ENCODE measurements around the gene TFIP11.

The TFIP11 gene

GRCh38 chr22:26483439-26484359, 28.6 kb downstream of the TFIP11 start, which contains the start of the genes HPS4 and SRRD (continued):
- TF ChIP-seq TSHZ1 (tag by site-specific recombination; IDR thresholded peaks at IDR 0.05; ENCODE audit: borderline replicate concordance) (peak; percentile 24; the same call in 1 of the 2 replicates), ZBTB1 (tag by site-specific recombination; IDR thresholded peaks at IDR 0.05) (0 out of 2 replicates have a peak, but pooled peaks have one; percentile 39), ZNF664 (tag by site-specific recombination; IDR thresholded peaks at IDR 0.05) (peak; percentile 94), ZNF785 (tag by site-specific recombination; IDR thresholded peaks at IDR 0.05) (no peak), BCL11B (tag by site-specific recombination; IDR thresholded peaks at IDR 0.05; ENCODE audit: low read depth) (peak; percentile 74), ZNF560 (tag by site-specific recombination; IDR thresholded peaks at IDR 0.05; ENCODE audit: borderline replicate concordance) (no peak), TRIM28 (IDR thresholded peaks at IDR 0.05; ENCODE audit: borderline replicate concordance, low read length) (peak; percentile 77; the same call in 1 of the 2 replicates), ZFP37 (tag by site-specific recombination; IDR thresholded peaks at IDR 0.05) (peak; percentile 69), ZNF692 (tag by site-specific recombination; IDR thresholded peaks at IDR 0.05) (peak; percentile 39; the same call in 1 of the 2 replicates), ZNF391 (tag by site-specific recombination; IDR thresholded peaks at IDR 0.05; ENCODE audit: borderline replicate concordance, low read depth) (peak; percentile 64; the same call in 1 of the 2 replicates), SP3 (tag by site-specific recombination; IDR thresholded peaks at IDR 0.05) (peak; percentile 93), ZNF510 (tag by site-specific recombination; IDR thresholded peaks at IDR 0.05; ENCODE audit: insufficient replicate concordance) (no peak), IKZF3 (tag by site-specific recombination; IDR thresholded peaks at IDR 0.05) (0 out of 2 replicates have a peak, but pooled peaks have one; percentile 31), ZNF398 (tag by site-specific recombination; IDR thresholded peaks at IDR 0.05) (peak; percentile 69), ZNF223 (tag by site-specific recombination; IDR thresholded peaks at IDR 0.05) (0 out of 2 replicates have a peak, but pooled peaks have one; percentile 18), KLF8 (tag by site-specific recombination; IDR thresholded peaks at IDR 0.05) (peak; percentile 94), ZEB2 (tag by site-specific recombination; IDR thresholded peaks at IDR 0.05) (peak; percentile 95), ATF2 (tag by site-specific recombination; IDR thresholded peaks at IDR 0.05; ENCODE audit: low read depth) (peak; percentile 91), KLF16 (tag by site-specific recombination; IDR thresholded peaks at IDR 0.05) (peak; percentile 94), PATZ1 (tag by site-specific recombination; IDR thresholded peaks at IDR 0.05) (peak; percentile 86), ZSCAN4 (tag by site-specific recombination; IDR thresholded peaks at IDR 0.05) (peak; percentile 92), ZBTB20 (tag by site-specific recombination; IDR thresholded peaks at IDR 0.05) (peak; percentile 78; the same call in 1 of the 2 replicates), ZNF394 (tag by site-specific recombination; IDR thresholded peaks at IDR 0.05; ENCODE audit: borderline replicate concordance) (peak; percentile 31; the same call in 1 of the 2 replicates), INSM2 (tag by site-specific recombination; IDR thresholded peaks at IDR 0.05) (peak; percentile 62)

Data from HEK293 (cell line).